H9 (cell line): ENCODE measurements around the gene ERCC6L2. TPM values are rescaled to one million over a fixed set of nuclear protein-coding genes. Genes with fewer than 3 reads are reported as not detected.

Source experiments
- DNase-seq: peaks from one replicate; pipeline ENCODE4 v3.0.0-alpha.2; 2017
- H2AFZ ChIP-seq: one replicate; pipeline ENCODE4 v1.6.1; 2013; ENCODE audit warnings: mild to moderate bottlenecking, low read length, control low read depth, moderate library complexity
- H2AK5ac ChIP-seq: 2 replicates; pipeline ENCODE4 v1.6.1; 2013; ENCODE audit warnings: low read length, control low read depth, mixed read lengths; ENCODE audit not compliant: insufficient read length
- H2BK120ac ChIP-seq: one replicate; pipeline ENCODE4 v1.6.1; 2013; ENCODE audit warnings: low read depth, mild to moderate bottlenecking, low read length, control low read depth, inconsistent platforms; ENCODE audit not compliant: poor library complexity, severe bottlenecking
- H2BK12ac ChIP-seq: 2 replicates; pipeline ENCODE4 v1.6.1; 2013; ENCODE audit warnings: low read length, control low read depth, mixed read lengths, low read depth; ENCODE audit not compliant: insufficient read length
- H2BK15ac ChIP-seq: 2 replicates; pipeline ENCODE4 v1.6.1; 2013; ENCODE audit warnings: low read depth, low read length, control low read depth
- H2BK20ac ChIP-seq: one replicate; pipeline ENCODE4 v1.6.1; 2013; ENCODE audit warnings: low read depth, mild to moderate bottlenecking, low read length, control low read depth, inconsistent platforms; ENCODE audit not compliant: poor library complexity, severe bottlenecking
- H2BK5ac ChIP-seq: 2 replicates; pipeline ENCODE4 v1.6.1; 2013; ENCODE audit warnings: low read length, control low read depth, mixed read lengths; ENCODE audit not compliant: insufficient read length
- H3K14ac ChIP-seq: 2 replicates; pipeline ENCODE4 v1.6.1; 2013; ENCODE audit warnings: low read length, control low read depth; ENCODE audit not compliant: insufficient read depth
- H3K18ac ChIP-seq: 2 replicates; pipeline ENCODE4 v1.6.1; 2013; ENCODE audit warnings: low read depth, mild to moderate bottlenecking, mixed read lengths, low read length, control low read depth; ENCODE audit not compliant: insufficient read length
- H3K23ac ChIP-seq: 2 replicates; pipeline ENCODE4 v1.6.1; 2013; ENCODE audit warnings: low read length, control low read depth, mixed read lengths, low read depth; ENCODE audit not compliant: insufficient read length
- H3K23me2 ChIP-seq: 2 replicates; pipeline ENCODE4 v1.6.1; 2013; ENCODE audit warnings: low read depth, mild to moderate bottlenecking, mixed read lengths, low read length, control low read depth; ENCODE audit not compliant: insufficient read length, poor library complexity, severe bottlenecking
- H3K27ac ChIP-seq: 2 replicates; pipeline ENCODE4 v1.5.1; 2013; ENCODE audit warnings: low read length, control low read depth, mixed read lengths, low read depth; ENCODE audit not compliant: insufficient read length
- H3K27me3 ChIP-seq: 2 replicates; pipeline ENCODE4 v1.6.1; 2013; ENCODE audit warnings: low read length, control low read depth, inconsistent platforms; ENCODE audit not compliant: insufficient read depth
- H3K4ac ChIP-seq: 2 replicates; pipeline ENCODE4 v1.6.1; 2013; ENCODE audit warnings: low read depth, mild to moderate bottlenecking, control low read depth, inconsistent platforms, low read length, moderate library complexity
- H3K4me1 ChIP-seq: 2 replicates; pipeline ENCODE4 v1.6.1; 2013; ENCODE audit warnings: low read length, control low read depth, inconsistent platforms; ENCODE audit not compliant: insufficient read depth
- H3K4me2 ChIP-seq: 2 replicates; pipeline ENCODE4 v1.6.1; 2013; ENCODE audit warnings: low read length, control low read depth, mixed read lengths; ENCODE audit not compliant: insufficient read length, insufficient read depth
- H3K56ac ChIP-seq: 2 replicates; pipeline ENCODE4 v1.6.1; 2013; ENCODE audit warnings: low read depth, mild to moderate bottlenecking, mixed read lengths, low read length, control low read depth; ENCODE audit not compliant: insufficient read length
- H3K79me1 ChIP-seq: 2 replicates; pipeline ENCODE4 v1.6.1; 2013; ENCODE audit warnings: low read depth, mild to moderate bottlenecking, moderate library complexity, low read length, control low read depth, inconsistent platforms; ENCODE audit not compliant: insufficient read depth, poor library complexity, severe bottlenecking
- H3K79me2 ChIP-seq: 2 replicates; pipeline ENCODE4 v1.6.1; 2013; ENCODE audit warnings: low read length, control low read depth, inconsistent platforms; ENCODE audit not compliant: insufficient read depth
- H3K9ac ChIP-seq: 2 replicates; pipeline ENCODE4 v1.6.1; 2013; ENCODE audit warnings: low read length, control low read depth, mixed read lengths; ENCODE audit not compliant: insufficient read length; ENCODE audit errors: extremely low read depth
- H3K9me3 ChIP-seq: one replicate; pipeline ENCODE4 v1.6.1; 2013; ENCODE audit warnings: low read depth, low read length, inconsistent platforms; ENCODE audit not compliant: control insufficient read depth
- H3T11ph ChIP-seq: one replicate; pipeline ENCODE4 v1.6.1; 2013; ENCODE audit warnings: mild to moderate bottlenecking, low read length, control low read depth, inconsistent platforms
- H4K20me1 ChIP-seq: one replicate; pipeline ENCODE4 v1.6.1; 2013; ENCODE audit not compliant: control insufficient read depth, insufficient read length, insufficient read depth
- H4K5ac ChIP-seq: 2 replicates; pipeline ENCODE4 v1.6.1; 2013; ENCODE audit warnings: low read depth, mild to moderate bottlenecking, mixed read lengths, low read length, control low read depth; ENCODE audit not compliant: insufficient read length
- H4K8ac ChIP-seq: replicated peaks from 2 replicates; pipeline ENCODE4 v1.6.1; 2013; ENCODE audit warnings: low read length, control low read depth, mixed read lengths, low read depth; ENCODE audit not compliant: insufficient read length
- H4K91ac ChIP-seq: 2 replicates; pipeline ENCODE4 v1.6.1; 2013; ENCODE audit warnings: low read depth, mild to moderate bottlenecking, moderate library complexity, mixed read lengths, low read length, control low read depth; ENCODE audit not compliant: insufficient read length
- H3K27ac Mint-ChIP-seq, 3 experiments: 2 replicates in 2 of 3; 3 replicates in 1 of 3; pipeline ENCODE4 v1.8.0; 2020 to 2021; ENCODE audit warnings: mixed read lengths in 3 of 3, mild to moderate bottlenecking in 1 of 3, moderate library complexity in 1 of 3
- H3K27me3 Mint-ChIP-seq: 2 replicates; pipeline ENCODE4 v1.8.0; 2021; ENCODE audit warnings: low read depth, mild to moderate bottlenecking, moderate library complexity, mixed read lengths
- H3K36me3 Mint-ChIP-seq, 3 experiments: 2 replicates in 2 of 3; 3 replicates in 1 of 3; pipeline ENCODE4 v1.8.0; 2020 to 2021; ENCODE audit warnings: low read depth in 3 of 3, mixed read lengths in 3 of 3; ENCODE audit not compliant: insufficient read depth in 1 of 3
- H3K4me1 Mint-ChIP-seq, 2 experiments: 2 replicates each; pipeline ENCODE4 v1.8.0; 2020; ENCODE audit warnings: mixed read lengths in 2 of 2
- H3K4me3 Mint-ChIP-seq, 2 experiments: 2 replicates in 1 of 2; 3 replicates in 1 of 2; pipeline ENCODE4 v1.8.0; 2020 to 2021; ENCODE audit warnings: mild to moderate bottlenecking in 2 of 2, mixed read lengths in 2 of 2, moderate library complexity in 1 of 2
- H3K9me3 Mint-ChIP-seq, 2 experiments: 2 replicates in 1 of 2; 3 replicates in 1 of 2; pipeline ENCODE4 v1.8.0; 2020; ENCODE audit warnings: mild to moderate bottlenecking in 2 of 2, mixed read lengths in 2 of 2, moderate library complexity in 1 of 2
- WGBS: extraction: QIAGEN DNeasy Blood & Tissue Kit; methylation state at CpG from one replicate; pipeline ENCODE4 v1.1.7; 2013; ENCODE audit warnings: missing lambda C conversion rate, low lambda C conversion rate, mixed read lengths; ENCODE audit not compliant: insufficient read length; ENCODE audit errors: extremely low coverage; 5-methylcytosine and 5-hydroxymethylcytosine counted together
- total RNA-seq: library from RNA; stranded (reverse); gene quantifications from 2 replicates; pipeline ENCODE4 v1.2.1, GENCODE V29; 2021
- TF ChIP-seq, protein P1 (sequence below): fragments of 200-600 bp; sonication (generic); conservative IDR thresholded peaks from 3 replicates; pipeline ENCODE4 v1.8.0; 2021; ENCODE audit warnings: antibody characterized with exemption, mild to moderate bottlenecking

Gene ERCC6L2
- total RNA-seq, 1 experiment from 2014 or later: 57.7 TPM

GRCh38 chr9:96009223-96009602, 133.7 kb downstream of the ERCC6L2 start:
- H3K9ac ChIP-seq: no peak overlapping the region
- no peak overlapping the region for H2AK5ac ChIP-seq
- Mint-ChIP-seq H3K27ac (no peak overlapping the region), H3K36me3 (peaks cover 2 to 14% (median 10%) of the 10 kb centered on the region in 3 experiments; a peak in 5 of 7 replicates), H3K27me3 (no peaks in the 10 kb centered on the region), H3K4me3 (no peak overlapping the region), H3K4me1 (no peaks in the 10 kb centered on the region), H3K9me3 (no peaks in the 10 kb centered on the region)
- no peak overlapping the region for H2BK15ac ChIP-seq
- no peaks in the 10 kb centered on the region for H3K4me1 ChIP-seq
- no peak overlapping the region for H4K5ac ChIP-seq
- no peak for DNase-seq
- H3K9me3 ChIP-seq: no peaks in the 10 kb centered on the region
- H3K56ac ChIP-seq: no peak overlapping the region
- H3K27me3 ChIP-seq: no peaks in the 10 kb centered on the region
- no peak overlapping the region for H3K27ac ChIP-seq
- H3K79me2 ChIP-seq: no peaks in the 10 kb centered on the region
- no peaks in the 10 kb centered on the region for H3K23me2 ChIP-seq
- H3K4me2 ChIP-seq: no peak overlapping the region
- no peak overlapping the region for H3K23ac ChIP-seq
- no peak overlapping the region for H4K8ac ChIP-seq
- no peaks in the 10 kb centered on the region for H4K20me1 ChIP-seq
- no peak overlapping the region for H2BK12ac ChIP-seq
- H4K91ac ChIP-seq: no peak overlapping the region
- no peak overlapping the region for H2BK20ac ChIP-seq
- no peak overlapping the region for H3K14ac ChIP-seq
- no peak overlapping the region for H2BK120ac ChIP-seq
- no peak overlapping the region for H3K18ac ChIP-seq
- WGBS: no CpG with 5 or more reads among the region's 2 CpGs
- no peak overlapping the region for H2BK5ac ChIP-seq
- H3T11ph ChIP-seq: no peak overlapping the region
- H3K4ac ChIP-seq: no peak overlapping the region
- no peak overlapping the region for H2AFZ ChIP-seq
- TF ChIP-seq, protein P1, sequence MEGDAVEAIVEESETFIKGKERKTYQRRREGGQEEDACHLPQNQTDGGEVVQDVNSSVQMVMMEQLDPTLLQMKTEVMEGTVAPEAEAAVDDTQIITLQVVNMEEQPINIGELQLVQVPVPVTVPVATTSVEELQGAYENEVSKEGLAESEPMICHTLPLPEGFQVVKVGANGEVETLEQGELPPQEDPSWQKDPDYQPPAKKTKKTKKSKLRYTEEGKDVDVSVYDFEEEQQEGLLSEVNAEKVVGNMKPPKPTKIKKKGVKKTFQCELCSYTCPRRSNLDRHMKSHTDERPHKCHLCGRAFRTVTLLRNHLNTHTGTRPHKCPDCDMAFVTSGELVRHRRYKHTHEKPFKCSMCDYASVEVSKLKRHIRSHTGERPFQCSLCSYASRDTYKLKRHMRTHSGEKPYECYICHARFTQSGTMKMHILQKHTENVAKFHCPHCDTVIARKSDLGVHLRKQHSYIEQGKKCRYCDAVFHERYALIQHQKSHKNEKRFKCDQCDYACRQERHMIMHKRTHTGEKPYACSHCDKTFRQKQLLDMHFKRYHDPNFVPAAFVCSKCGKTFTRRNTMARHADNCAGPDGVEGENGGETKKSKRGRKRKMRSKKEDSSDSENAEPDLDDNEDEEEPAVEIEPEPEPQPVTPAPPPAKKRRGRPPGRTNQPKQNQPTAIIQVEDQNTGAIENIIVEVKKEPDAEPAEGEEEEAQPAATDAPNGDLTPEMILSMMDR: no peak
- H3K79me1 ChIP-seq: no peaks in the 10 kb centered on the region
